Left ventricle myocardium inferior (tissue), 1 donor: ENCODE results near the gene BAZ2A. TPM values are rescaled to one million over a fixed set of nuclear protein-coding genes. Genes with fewer than 3 reads are reported as not detected.
A peak's percentile ranks its signal among the peaks of the same experiment; 100 is the strongest.

ENCODE experiments used
- DNase-seq: peaks from one replicate; pipeline ENCODE4 v3.0.0-alpha.2; 2020
- H3K27ac ChIP-seq: fragments of 200-600 bp; replicated peaks from 2 replicates; pipeline ENCODE4 v1.8.0; 2021
- H3K27me3 ChIP-seq: fragments of 200-600 bp; 2 replicates; pipeline ENCODE4 v1.8.0; 2021; ENCODE audit warnings: low read depth
- H3K36me3 ChIP-seq: fragments of 200-600 bp; 2 replicates; pipeline ENCODE4 v1.8.0; 2021
- H3K4me1 ChIP-seq: fragments of 200-600 bp; 2 replicates; pipeline ENCODE4 v1.8.0; 2021
- H3K4me3 ChIP-seq: fragments of 200-600 bp; 2 replicates; pipeline ENCODE4 v1.8.0; 2021; ENCODE audit warnings: mild to moderate bottlenecking, moderate library complexity
- H3K9me3 ChIP-seq: fragments of 200-600 bp; replicated peaks from 2 replicates; pipeline ENCODE4 v1.8.0; 2021
- intact Hi-C: fragments of 100-400 bp; cut with micrococcal nuclease; formaldehyde crosslinking; loops from one replicate; pipeline ENCODE4 v1.11.0; 2022
- total RNA-seq: library from RNA; stranded (reverse); fragmentation: NEBNext Ultra II Directional; extraction: Animal tissue kit (Norgen Biotek cat#: 25700); gene quantifications from one replicate; pipeline ENCODE4 v1.2.1, GENCODE V29; 2021
- TF ChIP-seq, protein P1 (sequence below): fragments of 200-600 bp; IDR thresholded peaks from 2 replicates; pipeline ENCODE4 v1.8.0; 2021; ENCODE audit warnings: antibody characterized with exemption, mild to moderate bottlenecking, borderline replicate concordance
- donor health status: DM: no; HTN: yes; CAD: no; lungs with severe emphysema.

Gene BAZ2A
- total RNA-seq, 1 donor from 2014 or later, result 39.1 TPM

DNA sequence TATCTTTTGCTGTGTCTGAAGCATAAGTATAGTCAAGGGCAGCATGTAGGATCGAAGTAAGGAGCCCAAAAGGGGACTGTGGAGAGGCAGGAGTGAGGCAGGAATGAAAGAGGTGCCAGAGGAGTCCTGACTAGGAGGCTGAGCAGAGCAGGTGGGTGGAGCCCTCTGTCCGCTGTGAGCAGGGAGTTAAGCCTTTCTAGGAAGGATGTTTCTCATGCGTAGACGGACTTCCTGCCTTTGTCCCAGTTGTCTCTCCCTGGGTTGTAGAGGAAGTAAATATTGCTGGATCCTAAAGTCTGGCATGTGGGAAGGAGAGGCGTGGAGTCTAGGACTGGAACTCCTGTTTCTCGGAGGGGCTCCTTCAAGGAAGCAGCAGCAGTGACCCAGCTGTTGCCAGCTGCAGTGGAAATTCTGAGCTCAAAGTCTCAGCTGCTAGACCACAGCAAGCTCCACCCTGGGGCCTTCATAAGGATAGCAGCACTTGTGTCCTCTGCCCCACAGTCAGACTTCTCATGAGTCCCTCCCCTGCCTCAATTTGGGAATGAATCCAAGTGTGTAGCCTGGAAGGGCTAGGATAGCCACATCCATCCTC is 64.5 kb downstream of the BAZ2A start:
- Histone ChIP-seq H3K27ac (peak overlapping the region; percentile 87), H3K27me3 (no peaks in the 10 kb centered on the region), H3K9me3 (no peaks in the 10 kb centered on the region), H3K36me3 (peaks cover 32% of the 10 kb centered on the region), H3K4me3 (peak overlapping the region; percentile 28), H3K4me1 (peaks cover 63% of the 10 kb centered on the region)
- peak; percentile 82 for DNase-seq
- TF ChIP-seq, protein P1, sequence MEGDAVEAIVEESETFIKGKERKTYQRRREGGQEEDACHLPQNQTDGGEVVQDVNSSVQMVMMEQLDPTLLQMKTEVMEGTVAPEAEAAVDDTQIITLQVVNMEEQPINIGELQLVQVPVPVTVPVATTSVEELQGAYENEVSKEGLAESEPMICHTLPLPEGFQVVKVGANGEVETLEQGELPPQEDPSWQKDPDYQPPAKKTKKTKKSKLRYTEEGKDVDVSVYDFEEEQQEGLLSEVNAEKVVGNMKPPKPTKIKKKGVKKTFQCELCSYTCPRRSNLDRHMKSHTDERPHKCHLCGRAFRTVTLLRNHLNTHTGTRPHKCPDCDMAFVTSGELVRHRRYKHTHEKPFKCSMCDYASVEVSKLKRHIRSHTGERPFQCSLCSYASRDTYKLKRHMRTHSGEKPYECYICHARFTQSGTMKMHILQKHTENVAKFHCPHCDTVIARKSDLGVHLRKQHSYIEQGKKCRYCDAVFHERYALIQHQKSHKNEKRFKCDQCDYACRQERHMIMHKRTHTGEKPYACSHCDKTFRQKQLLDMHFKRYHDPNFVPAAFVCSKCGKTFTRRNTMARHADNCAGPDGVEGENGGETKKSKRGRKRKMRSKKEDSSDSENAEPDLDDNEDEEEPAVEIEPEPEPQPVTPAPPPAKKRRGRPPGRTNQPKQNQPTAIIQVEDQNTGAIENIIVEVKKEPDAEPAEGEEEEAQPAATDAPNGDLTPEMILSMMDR, result peak; percentile 22
- intact Hi-C loops, result no loop called here

DNA sequence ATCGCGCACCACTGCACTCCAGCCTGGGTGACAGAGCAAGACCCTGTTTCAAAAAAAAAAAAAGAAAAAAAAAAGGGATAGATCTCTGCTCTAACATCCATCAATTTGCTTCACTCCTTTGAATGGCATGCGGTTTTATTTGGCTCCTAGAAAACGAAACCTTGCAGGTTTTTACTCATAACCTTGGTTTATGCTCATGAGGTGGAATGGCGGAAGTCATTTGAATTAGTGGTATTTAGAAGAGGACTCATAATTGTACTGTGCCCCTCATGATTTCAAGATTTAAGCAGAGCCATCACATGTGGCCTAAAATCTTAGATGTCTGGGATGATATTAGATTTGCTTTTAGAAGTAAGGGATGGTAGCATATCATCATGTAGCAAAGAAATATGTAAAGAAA is 79.1 kb downstream of the BAZ2A start:
- intact Hi-C loops, result no loop called here
- Histone ChIP-seq H3K36me3 (peaks cover 6% of the 10 kb centered on the region), H3K4me3 (no peak overlapping the region), H3K9me3 (no peaks in the 10 kb centered on the region), H3K27ac (no peak overlapping the region), H3K4me1 (peaks cover 25% of the 10 kb centered on the region), H3K27me3 (no peaks in the 10 kb centered on the region)
- no peak for DNase-seq
- TF ChIP-seq, protein P1, result no peak

DNA sequence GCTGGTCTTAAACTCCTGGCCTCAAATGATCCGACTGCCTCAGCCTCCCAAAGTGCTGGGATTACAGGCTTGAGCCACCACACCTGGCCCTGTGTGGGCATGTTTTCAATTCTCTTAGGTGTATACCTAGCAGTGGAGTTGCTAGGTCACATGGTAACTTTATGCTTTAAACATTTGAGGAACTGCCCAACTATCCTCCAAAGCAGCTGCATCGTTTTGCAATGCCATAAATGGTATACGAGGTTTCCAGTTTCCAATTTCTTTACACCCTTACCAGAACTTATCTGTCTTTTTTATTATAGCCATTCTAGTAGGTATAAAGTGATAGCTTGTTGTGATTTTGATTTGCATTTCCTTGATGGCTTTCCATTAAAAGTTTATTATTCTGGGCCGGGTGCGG is 83.4 kb downstream of the BAZ2A start:
- Histone ChIP-seq H3K27ac (no peak overlapping the region), H3K27me3 (no peaks in the 10 kb centered on the region), H3K36me3 (no peaks in the 10 kb centered on the region), H3K4me3 (no peak overlapping the region), H3K9me3 (no peaks in the 10 kb centered on the region), H3K4me1 (peaks cover 12% of the 10 kb centered on the region)
- intact Hi-C loops, result no loop called here
- no peak for DNase-seq
- TF ChIP-seq, protein P1, result no peak

Other genes starting within 250 kb of the BAZ2A start
- 2.2 TPM for gene TIMELESS, start 180.9 kb downstream of the BAZ2A start, total RNA-seq
- gene MIP, start 175.7 kb downstream of the BAZ2A start, total RNA-seq, result not detected
- 3.6 TPM for gene SPRYD4, start 161.7 kb downstream of the BAZ2A start, total RNA-seq
- gene GLS2, start 142.2 kb downstream of the BAZ2A start, total RNA-seq, result 0.49 TPM
- gene RBMS2, start 108.5 kb downstream of the BAZ2A start, total RNA-seq, result 33.2 TPM
- 3,068 TPM for gene ATP5F1B, start 15.7 kb upstream of the BAZ2A start, total RNA-seq
- 136 TPM for gene PTGES3, start 58.0 kb upstream of the BAZ2A start, total RNA-seq
- gene NACA, start 95.0 kb upstream of the BAZ2A start, total RNA-seq, result 477 TPM
- gene PRIM1, start 122.0 kb upstream of the BAZ2A start, total RNA-seq, result 2.7 TPM
- not detected for gene HSD17B6, start 133.0 kb upstream of the BAZ2A start, total RNA-seq